ENCODE results near the gene GIPC1.
"Not testable (repeated sequence)": the region's sequence is repeated elsewhere in the genome, so short reads cannot be mapped to it uniquely, and the experiment has no call there.

Gene GIPC1, protein sequence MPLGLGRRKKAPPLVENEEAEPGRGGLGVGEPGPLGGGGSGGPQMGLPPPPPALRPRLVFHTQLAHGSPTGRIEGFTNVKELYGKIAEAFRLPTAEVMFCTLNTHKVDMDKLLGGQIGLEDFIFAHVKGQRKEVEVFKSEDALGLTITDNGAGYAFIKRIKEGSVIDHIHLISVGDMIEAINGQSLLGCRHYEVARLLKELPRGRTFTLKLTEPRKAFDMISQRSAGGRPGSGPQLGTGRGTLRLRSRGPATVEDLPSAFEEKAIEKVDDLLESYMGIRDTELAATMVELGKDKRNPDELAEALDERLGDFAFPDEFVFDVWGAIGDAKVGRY

DNA sequence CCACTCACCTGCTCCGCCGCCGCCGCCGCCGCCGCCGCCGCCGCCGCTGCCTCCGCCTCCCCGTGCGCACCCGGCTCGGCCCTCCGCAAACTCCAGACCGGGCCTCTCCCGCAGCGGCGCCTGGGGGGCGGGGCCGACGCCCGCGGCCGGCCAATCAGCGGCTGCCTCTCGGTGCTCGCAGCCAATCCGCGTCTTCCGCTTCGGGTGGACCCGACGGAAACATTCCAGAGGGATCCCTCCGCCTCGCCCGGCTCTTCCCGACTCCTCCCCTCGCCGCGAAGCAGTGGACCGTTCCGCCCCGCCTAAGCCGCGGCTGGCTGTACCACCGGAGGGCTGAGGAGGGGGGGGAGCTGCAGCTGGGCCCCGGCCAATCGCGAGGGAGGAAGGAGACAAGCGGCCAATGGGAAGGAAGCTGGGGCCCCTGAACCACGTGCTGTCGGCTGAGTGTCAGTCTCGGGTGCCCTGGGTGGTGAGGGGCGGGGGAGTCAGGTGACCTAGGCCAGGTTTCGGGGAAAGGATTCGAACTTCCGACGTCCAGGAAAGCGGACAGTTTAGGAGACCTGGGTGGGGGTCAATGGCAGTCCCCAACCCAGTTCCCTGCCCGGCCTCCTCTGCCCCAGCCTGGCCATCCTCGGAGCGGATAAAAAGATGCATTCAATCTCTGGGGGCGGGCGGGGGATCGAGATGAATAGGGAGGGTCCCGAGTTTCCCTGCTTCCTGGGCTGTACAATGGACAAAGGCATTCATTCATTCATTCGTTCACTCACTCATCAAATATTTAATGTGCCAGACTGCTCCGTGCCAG, at the start of gene GIPC1:
Gene GIPC1 (minus strand): TSS at position 99 of the 805 bp plus-strand sequence. CDS start 13,151 bp downstream, outside the sequence.
- peak; percentile 96 for DNase-seq (ENCODE audit: low spot score)

DNA sequence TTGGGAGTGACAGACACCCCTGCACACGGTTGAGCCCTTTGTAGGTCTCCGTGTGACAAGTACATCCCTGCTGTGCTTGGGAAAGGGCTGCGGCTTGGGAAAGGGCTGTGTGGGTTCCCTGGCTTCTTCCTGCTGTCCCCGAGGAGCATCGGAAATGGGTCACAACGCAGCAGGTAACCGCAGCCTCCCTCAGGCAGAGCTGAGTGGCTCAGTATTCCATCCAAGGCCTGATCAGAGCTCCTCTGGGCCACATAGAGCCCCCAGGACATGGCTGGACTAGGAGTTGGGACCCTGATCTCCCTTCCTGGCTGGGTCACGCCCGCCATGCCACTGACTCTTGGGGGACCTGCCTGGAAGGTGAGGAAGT, 49.8 kb upstream of the GIPC1 start:
- DNase-seq (ENCODE audit: low spot score) = no peak

DNA sequence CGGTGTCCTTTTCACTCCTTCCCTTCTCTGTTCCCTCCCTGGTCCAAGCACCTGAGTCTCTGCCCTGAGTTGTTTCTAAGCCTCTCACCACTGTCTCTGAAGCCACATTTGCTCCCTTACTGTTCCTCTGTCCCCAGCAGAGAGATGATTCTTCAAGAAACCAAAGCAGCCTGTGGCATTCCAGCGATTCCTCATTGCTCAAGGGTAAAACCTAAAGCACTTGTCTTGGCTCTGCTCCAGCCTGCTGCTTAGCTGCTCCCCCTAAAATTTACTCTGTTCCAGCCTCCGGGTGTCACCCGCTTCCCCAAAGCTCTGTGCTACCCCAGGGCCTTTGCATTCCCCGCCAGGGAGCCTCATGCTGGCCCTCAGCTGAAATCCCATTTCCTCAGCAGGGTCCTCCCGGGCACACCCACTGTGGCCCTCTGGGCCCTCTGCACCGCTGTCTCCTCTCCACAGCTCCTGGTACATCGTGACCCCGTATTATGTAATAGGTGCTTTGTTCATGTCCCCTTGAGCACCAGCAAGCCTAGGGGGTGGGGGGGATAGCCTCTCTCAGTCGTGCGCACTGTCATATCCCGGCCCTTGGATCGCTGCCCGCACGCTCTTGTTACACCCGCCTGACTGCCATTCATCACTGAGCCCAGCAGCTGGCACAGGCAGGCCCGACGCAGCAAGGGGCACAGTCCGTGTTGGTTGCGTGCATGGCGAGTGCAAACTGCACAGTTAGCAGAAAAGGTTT, 49.2 kb upstream of the GIPC1 start:
- DNase-seq (ENCODE audit: low spot score) = peak; percentile 96

DNA sequence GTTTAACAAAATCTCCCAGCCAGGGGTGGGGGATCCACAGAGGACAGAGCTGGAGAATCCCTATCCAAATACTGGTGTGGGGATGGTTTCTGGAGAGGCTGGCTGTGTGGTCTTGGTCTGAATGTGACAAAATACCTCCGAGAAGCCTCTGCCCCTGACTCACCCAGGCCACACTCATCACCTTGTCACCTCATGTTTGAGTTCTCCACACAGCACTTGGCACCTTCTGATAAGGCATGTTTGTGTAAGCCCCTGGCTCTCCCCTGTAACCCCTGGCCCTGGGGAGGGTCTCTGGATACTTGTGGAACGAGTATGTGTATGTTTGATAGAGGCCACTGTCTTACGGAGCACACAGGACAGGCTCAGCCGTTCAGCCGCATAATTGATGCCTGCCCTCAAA, 48.1 kb upstream of the GIPC1 start:
- no peak for DNase-seq (ENCODE audit: low spot score)

DNA sequence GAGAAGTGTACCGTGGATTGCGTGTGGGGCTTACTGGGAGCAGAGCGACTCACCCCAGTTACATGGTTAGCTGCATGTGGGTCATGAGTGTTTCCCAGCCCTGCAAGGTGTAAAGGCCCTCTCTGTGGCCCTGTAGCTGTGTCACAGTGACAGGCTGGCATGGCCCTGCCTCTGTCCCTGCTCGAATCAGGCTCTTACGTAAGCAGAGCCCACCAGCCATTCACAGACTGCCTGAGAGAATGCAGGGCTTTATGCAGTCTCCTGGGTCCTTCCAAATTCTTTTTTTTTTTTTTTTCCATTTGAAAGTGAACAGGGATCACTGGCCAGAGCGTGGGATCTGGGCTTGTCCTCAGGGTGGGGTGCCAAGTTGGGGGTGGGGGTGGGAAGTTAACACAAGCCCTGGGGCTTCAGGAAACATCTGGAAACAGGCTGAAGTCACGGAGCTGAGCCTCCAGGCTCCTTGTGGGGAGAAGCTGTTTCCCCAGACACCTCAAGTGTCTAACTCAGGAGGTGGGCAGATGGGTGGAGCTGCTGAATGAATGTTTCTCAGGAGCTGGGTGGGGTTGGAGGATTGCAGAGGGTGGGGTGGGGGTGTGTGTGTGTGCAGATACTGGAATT, 46.9 kb upstream of the GIPC1 start:
- DNase-seq (ENCODE audit: low spot score) = no peak

DNA sequence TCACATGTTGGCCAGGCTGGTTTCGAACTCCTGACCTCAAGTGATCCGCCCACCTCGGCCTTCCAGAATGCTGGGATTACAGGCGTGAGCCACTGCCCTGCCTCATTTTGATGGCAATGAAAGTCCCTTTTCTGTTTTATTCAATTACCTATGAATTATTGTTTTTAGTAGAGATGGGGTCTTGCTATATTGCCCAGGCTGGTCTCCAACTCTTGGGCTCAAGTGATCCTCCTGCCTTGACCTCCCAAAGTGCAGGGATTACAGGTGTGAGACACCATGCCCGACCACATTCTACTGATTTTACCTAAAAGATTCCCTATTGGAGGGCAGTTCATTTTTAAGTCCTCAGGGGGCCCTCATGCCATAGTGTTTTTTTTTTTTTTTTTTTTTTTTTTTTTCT, 46.1 kb upstream of the GIPC1 start:
- not testable (repeated sequence) for DNase-seq (ENCODE audit: low spot score)

DNA sequence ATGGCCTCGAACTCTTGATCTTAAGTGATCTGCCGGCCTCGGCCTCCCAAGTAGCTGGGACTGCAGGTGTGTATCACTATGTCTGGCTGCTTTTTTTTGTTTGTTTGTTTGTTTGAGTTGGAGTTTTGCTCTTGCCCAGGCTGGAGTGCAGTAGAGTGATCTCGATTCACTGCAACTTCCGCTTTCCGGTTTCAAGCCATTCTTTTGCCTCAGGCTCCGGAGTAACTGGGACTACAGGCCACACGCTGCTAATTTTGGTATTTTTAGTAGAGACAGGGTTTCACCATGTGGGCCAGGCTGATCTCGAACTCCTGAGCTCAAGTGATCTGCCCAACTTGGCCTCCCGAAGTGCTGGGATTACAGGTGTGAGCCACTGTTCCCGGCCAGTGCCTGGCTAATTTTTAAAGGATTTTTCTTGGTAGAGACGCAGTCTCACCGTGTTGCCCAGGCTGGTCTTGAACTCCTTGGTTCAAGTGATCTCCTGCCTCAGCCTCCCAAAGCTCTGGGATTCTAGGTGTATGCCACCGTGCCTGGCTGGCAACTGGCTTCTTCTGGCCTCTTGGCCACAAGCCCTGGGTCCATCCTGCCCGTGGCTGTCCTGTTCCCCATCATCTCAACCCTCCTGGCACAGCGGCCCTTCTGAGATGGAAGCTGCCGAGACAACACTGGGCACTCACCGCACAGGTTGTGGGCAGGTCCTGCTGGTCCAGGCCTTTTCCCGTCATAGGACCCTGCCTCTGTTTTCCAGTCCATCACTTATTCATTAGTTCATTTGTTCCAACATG, 45.0 kb upstream of the GIPC1 start:
- no peak for DNase-seq (ENCODE audit: low spot score)

DNA sequence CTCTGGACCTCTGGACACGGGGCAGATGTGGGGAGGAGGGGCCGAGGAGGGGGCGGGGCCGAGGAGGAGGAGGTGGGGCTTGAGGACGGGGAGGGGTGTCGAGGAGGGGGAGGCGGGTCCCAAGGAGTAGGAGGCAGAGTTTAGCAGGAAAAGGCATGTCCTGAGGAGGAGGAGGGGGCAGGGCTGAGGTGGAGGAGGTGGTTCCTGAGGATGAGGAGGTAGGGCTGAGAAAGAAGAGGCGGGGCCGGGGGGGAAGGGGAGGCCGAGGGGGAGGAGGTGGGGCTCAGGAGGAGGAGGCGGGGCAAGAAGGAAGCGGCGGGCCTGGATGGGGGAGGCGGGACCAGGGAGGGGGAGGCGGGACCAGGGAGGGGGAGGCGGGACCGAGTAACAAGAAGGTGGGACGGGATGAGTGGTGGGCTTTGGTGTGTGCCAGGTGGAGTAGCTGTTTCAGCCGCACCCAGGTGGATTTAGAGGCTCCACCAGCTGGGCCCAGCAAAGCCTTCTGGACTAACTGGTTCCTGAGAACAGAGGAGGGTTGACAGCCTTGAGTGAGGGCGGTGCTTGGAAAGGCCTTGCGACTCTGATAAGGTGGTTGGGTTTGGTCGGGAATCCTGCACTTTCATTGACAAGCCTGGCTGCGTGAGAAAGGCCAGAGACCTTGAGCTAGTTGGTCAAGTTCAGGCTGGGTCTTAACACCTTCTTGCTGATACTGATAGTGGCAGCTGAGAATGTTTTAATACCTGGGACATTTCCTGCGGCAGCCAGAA, 41.2 kb upstream of the GIPC1 start:
- no peak for DNase-seq (ENCODE audit: low spot score)

DNA sequence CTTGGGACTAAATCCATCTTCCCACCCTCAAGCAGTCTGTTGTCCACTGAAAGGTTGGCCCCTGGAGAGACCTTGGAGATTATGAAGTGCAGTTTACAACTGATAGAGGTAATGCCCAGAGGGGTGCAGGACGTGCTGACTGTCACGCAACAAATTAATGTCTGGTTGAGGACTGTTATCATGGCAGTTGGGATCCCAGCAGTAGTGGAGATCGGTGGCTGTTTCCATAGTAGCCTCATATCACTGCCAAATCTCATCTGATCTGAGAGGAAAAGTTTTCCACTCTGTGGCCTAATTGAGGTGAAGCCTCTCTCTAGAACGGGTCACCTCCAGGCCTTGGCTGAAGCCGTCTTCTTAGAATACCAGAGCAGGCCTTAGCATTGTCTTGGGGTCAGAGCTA, 37.5 kb upstream of the GIPC1 start:
- no peak for DNase-seq (ENCODE audit: low spot score)

DNA sequence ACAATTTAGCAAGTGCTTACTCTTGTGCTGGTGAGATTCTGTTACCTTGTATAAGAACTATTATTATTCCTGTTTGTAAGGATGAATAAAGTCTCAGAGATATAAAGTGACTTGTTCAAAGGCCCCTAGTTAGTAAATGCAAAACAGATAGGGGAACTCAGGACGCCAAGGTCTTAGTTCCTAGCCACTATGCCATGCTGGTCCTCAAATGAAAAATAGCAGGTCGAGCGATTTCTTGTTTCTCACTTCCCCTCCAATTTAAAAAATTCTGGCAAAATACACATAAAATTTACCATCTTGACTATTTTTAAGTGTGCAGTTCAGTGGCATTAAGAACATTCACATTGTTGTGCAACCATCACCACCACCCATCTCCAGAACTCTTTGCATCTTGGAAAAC, 34.6 kb upstream of the GIPC1 start:
- DNase-seq (ENCODE audit: low spot score) = no peak

DNA sequence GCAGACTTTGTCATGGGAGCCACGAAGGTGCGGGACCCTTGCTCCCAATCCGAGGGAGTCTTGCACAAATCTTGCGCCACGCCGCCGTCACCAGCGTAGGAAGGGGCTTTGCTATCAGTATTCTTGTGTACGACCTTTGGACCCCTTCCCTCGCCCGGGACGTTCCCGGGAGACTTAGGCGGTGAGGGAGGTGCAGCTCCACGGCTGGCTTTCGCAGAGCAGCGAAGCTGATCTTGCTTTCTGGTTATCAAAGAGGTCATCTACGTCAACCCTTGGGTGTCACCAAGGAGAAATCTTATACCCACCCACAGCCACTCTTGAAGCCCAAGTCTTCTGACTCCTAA, 34.0 kb upstream of the GIPC1 start:
- no peak for DNase-seq (ENCODE audit: low spot score)

DNA sequence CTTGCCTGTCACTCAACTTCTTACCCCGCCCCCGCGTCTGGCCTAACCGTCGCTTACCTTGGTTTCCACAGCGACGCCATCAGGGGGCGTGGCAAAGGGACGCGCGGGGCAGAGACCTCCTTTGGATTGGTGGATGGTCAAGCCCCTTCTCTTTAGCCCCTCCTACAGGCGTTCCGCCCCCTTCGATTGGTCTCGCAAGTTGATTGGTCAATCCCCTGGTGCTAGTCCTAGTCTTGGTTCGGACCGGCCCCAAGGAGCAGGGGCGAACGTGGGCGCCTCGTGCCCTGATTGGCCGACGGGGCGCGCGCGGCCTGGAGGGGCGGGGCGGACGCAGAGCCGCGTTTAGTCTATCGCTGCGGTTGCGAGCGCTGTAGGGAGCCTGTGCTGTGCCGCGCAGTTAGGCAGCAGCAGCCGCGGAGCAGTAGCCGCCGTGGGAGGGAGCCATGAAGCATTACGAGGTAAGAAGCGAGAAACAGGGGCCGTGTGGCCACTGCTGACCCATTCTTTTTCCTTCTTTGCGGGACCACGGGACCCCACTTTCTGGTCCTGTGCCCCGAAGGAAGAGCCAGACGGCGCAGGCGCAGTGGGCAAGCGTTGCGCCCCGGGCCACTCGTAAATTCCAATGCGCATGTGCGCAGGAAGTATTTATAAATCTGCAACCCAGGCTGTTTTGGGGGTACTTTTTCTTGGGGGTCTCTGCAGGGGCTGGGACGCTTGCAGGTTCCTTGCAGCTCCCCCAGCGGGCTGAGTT, 33.5 kb upstream of the GIPC1 start, which contains the start of gene TECR:
Gene TECR (plus strand): TSS at position 341 of the 751 bp plus-strand sequence. CDS start 103 bp downstream, at position 444.
- peak; percentile 100 for DNase-seq (ENCODE audit: low spot score)

DNA sequence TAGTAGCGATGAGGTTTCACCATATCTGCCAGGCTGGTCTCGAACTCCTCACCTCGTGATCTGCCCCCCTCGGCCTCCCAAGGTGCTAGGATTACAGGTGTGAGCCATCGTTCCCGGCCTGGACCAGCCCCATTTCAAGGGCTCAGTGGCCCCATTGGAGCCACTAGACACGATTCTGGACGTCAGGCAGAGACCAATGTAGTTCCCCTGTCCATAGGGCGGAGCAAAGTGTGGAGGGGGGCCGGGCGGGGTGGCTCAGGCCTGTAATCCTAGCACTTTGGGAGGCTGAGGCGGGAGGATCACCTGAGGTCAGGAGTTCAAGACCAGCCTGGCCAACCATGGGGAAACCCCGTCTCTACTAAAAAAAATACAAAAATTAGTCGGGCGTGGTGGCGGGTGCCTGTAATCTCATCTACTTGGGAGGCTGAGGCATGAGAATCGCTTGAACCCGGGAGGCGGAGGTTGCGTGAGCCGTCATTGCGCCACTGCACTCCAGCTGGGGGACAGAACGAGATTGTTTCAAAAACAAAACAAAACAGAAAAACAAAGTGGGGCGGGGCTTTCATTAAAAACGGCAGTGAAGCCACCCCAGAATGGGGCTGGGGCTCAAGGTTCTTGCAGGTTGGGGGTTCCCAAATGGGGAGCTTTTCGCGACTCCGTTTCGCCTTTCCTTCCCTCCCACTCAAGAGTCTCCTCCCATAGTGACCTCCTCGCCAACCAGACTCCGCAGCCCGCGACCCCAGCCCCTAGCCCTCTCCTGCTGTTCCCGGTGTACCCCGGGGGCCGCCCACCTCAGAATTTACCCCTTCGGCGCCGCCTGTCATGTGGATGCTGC, 32.7 kb upstream of the GIPC1 start:
- no peak for DNase-seq (ENCODE audit: low spot score)

DNA sequence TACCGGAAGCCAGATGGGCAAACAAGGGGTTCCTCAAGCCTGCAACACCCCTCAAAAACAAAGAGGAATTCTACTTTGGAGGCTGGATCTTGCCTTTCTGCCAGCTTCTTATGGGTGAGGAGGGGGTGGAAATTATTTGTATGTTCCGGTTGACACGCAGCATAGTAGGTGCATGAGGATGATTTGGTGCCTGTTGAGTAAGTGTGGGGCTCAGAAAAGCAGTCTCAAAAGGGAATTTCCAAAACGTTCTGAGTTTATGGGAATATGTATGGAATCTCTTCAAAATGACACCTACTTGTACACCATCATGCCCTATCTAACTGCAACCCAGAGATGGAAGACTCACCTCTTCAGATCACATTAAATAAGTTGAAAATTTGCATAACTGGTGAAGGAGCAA, 30.5 kb upstream of the GIPC1 start:
- DNase-seq (ENCODE audit: low spot score) = no peak

DNA sequence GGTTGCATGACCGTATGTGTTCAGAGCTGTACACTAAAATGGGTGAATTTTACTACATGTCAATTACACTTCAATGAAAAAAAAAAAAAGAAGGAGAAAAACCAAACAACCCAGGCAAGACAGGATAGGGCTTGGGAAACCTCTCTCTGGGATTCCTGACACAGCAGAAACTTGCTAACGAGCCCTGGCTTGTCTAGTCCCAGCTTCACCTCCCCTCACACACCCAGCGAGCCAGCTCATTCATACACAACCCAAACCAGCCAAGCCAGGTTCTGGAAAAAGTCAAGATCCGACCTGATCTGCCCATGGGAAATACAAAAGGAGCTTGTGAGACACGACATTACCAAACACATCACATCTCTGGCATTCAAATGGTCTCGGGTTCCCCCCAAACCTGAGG, 29.8 kb upstream of the GIPC1 start:
- no peak for DNase-seq (ENCODE audit: low spot score)

DNA sequence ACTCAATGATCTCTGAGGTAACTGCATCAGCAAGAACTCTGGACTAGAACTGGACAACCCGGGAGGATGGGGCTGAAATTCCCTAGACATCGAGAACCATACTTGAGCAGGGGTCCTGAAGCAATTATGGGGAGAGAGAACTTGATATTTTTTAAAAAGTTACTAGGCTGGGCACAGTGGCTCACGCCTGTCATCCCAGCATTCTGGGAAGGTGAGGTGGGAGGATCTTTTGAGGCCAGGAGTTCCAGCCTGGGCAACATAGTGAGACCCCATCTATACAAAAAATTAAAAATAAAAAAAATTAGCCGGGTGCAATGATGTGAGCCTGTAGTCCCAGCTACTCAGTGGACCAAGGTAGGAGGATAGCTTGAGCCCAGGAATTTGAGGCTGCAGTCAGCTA, 24.6 kb upstream of the GIPC1 start:
- no peak for DNase-seq (ENCODE audit: low spot score)

DNA sequence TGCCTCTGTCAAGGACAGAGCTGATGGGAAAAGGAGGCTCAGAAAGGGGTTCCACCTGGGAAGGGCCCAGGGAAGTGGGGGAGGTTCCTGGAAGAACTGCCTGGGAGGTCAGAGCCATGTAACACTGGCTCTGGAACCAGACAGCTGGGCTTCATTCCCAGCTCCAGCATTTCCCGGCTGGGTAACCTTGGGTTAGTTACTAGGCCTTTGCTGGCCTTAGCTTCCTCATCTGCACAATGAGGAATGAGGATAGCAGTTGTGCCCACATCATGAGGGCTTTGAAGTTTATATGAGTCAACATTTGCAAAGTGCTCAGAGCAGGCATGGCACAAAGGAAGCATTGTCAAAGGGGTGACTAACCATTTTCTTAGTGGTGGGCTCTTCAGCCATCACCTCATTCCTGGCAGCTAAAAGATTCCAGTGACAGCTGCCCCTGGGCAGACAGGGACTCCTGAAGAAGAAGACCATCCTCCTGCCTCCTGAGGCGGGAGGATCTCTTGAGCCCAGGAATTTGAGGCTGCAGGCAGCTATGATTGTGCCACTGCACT, 24.0 kb upstream of the GIPC1 start:
- DNase-seq (ENCODE audit: low spot score) = no peak

DNA sequence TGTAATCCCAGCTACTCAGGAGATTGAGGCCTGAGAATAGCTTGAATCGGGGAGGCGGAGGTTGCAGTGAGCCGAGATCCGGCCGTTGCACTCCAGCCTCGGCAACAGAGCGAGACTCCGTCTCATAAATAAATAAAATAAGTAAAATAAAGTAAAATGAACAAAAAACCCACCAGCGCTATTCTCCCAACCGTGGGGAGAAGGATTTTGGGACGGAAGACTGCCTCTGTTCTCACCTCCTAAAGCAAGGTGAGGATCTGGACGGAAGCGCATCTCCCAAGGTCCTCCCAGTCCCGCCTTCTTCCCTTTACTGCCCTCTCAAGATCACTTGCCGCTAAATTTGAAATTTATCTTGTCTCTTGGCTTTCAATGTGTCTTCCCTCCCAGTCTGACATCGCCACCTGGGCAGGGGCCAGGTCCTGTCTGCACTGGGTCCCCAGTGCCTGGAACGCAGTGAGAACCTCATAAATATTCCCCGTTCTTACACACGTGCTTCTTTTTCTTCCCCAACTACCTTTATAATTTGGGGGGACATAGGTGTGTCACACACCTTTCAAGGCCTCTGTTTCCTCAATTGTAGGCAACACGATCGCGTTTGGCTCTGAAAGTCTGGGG, 23.4 kb upstream of the GIPC1 start:
- no peak for DNase-seq (ENCODE audit: low spot score)
